HCT116 (cell line): ENCODE results near the gene NACC1. TPM values are rescaled to one million over a fixed set of nuclear protein-coding genes. Genes with fewer than 3 reads are reported as not detected.

Experiments
- ATAC-seq: fragments of 200-7000 bp; cut with Tn5 transposase; 2 replicates; pipeline ENCODE4 v1.9.1; 2020; ENCODE audit warnings: mild to moderate bottlenecking, moderate library complexity
- BruUV-seq: library from RNA; stranded (reverse); fragments of 400-500 nt; replicated peaks from 2 replicates; lab custom pipeline; 2021; lab: Mats Ljungman, UMichigan
- CTCF ChIA-PET: fragments of 300-600 bp; sonication (Branson Sonifier 250); formaldehyde crosslinking; loops from one replicate; lab custom pipeline; 2021; ENCODE audit warnings: antibody characterized with exemption; lab: Charles Lee
- POLR2A ChIA-PET: fragments of 300-600, 350-600 bp; sonication (Branson Sonifier 250); formaldehyde crosslinking; loops from one replicate; lab custom pipeline; 2021; ENCODE audit warnings: antibody characterized with exemption; lab: Charles Lee
- RAD21 ChIA-PET, 2 experiments: fragments of 300-600 bp; sonication (Branson Sonifier 250); formaldehyde crosslinking; loops; one replicate each; lab custom pipeline; 2023; ENCODE audit warnings: low total read pairs in 2 of 2; ENCODE audit not compliant: uncharacterized antibody in 2 of 2, unreplicated experiment in 2 of 2, low non-redundant PET in 1 of 2; lab: Charles Lee
- DNase-seq: peaks from one replicate; pipeline ENCODE4 v3.0.0-alpha.2; 2010; ENCODE audit warnings: low read depth, low spot score
- H2AFZ ChIP-seq: fragments of 200-600 bp; shearing (Covaris generic), sonication (generic); 2 replicates; pipeline ENCODE4 v1.6.1; 2017; ENCODE audit warnings: low read depth, mixed run types, mixed read lengths, antibody characterized with exemption, low read length; ENCODE audit not compliant: poor library complexity, severe bottlenecking
- H3K27ac ChIP-seq: 2 replicates; pipeline ENCODE4 v1.5.1; 2012; ENCODE audit warnings: low read depth, low read length
- H3K27me3 ChIP-seq: fragments of 200-600 bp; sonication (generic); 2 replicates; pipeline ENCODE4 v1.6.1; 2016; ENCODE audit warnings: mixed run types, low read length, mixed read lengths; ENCODE audit not compliant: insufficient read depth
- H3K36me3 ChIP-seq, 2 experiments: fragments of 200-500 bp in 1 of 2; fragments of 200-600 bp in 1 of 2; sonication (Bioruptor generic) in 1 of 2; sonication (generic) in 1 of 2; 2 replicates each; pipeline versions ENCODE4 v1.5.1 to v1.6.1; 2014 to 2016; ENCODE audit warnings: low read length in 2 of 2, inconsistent platforms in 1 of 2, mixed read lengths in 1 of 2, mixed run types in 1 of 2; ENCODE audit not compliant: insufficient read depth in 2 of 2, control insufficient read depth in 1 of 2
- H3K4me1 ChIP-seq, 2 experiments: fragments of 200-600 bp in 1 of 2; sonication (generic) in 1 of 2; 2 replicates each; pipeline versions ENCODE4 v1.5.1 to v1.6.1; 2012 to 2017; ENCODE audit warnings: low read length in 2 of 2, inconsistent platforms in 1 of 2, mild to moderate bottlenecking in 1 of 2, mixed read lengths in 1 of 2, mixed run types in 1 of 2, moderate library complexity in 1 of 2; ENCODE audit not compliant: insufficient read depth in 2 of 2, control insufficient read depth in 1 of 2
- H3K4me2 ChIP-seq: fragments of 200-600 bp; sonication (generic); 2 replicates; pipeline ENCODE4 v1.6.1; 2017; ENCODE audit warnings: mixed run types, low read length, mixed read lengths
- H3K4me3 ChIP-seq, 2 experiments: fragments of 200-600 bp in 1 of 2; sonication (generic) in 1 of 2; replicated peaks in 1 of 2; 2 replicates each; pipeline ENCODE4 v1.5.1; 2011 to 2016; ENCODE audit warnings: low read length in 2 of 2, control low read depth in 1 of 2, low read depth in 1 of 2, mild to moderate bottlenecking in 1 of 2, mixed read lengths in 1 of 2, mixed run types in 1 of 2
- H3K79me2 ChIP-seq: fragments of 200-600 bp; sonication (generic); 2 replicates; pipeline ENCODE4 v1.6.1; 2017; ENCODE audit warnings: mild to moderate bottlenecking, mixed run types, low read length, moderate library complexity, mixed read lengths; ENCODE audit not compliant: insufficient read depth
- H3K9ac ChIP-seq: fragments of 200-600 bp; sonication (generic); 2 replicates; pipeline ENCODE4 v1.6.1; 2016; ENCODE audit warnings: low read length, mixed read lengths
- H3K9me2 ChIP-seq: fragments of 200-600 bp; sonication (generic), shearing (Covaris generic); 2 replicates; pipeline ENCODE4 v1.6.1; 2017; ENCODE audit warnings: mixed run types, mild to moderate bottlenecking, moderate library complexity; ENCODE audit not compliant: insufficient read depth
- H3K9me3 ChIP-seq, 2 experiments: fragments of 200-500 bp in 1 of 2; fragments of 200-600 bp in 1 of 2; sonication (Bioruptor generic) in 1 of 2; sonication (generic) in 1 of 2; 2 replicates each; pipeline ENCODE4 v1.6.1; 2014 to 2017; ENCODE audit warnings: low read length in 2 of 2, mixed read lengths in 2 of 2, inconsistent platforms in 1 of 2, low read depth in 1 of 2, mild to moderate bottlenecking in 1 of 2, mixed run types in 1 of 2, moderate library complexity in 1 of 2; ENCODE audit not compliant: control insufficient read depth in 1 of 2, insufficient read depth in 1 of 2
- H4K20me1 ChIP-seq: fragments of 200-600 bp; sonication (generic), shearing (Covaris generic); 2 replicates; pipeline ENCODE4 v1.6.1; 2017; ENCODE audit warnings: mixed run types, mild to moderate bottlenecking, moderate library complexity; ENCODE audit not compliant: insufficient read depth
- CBX3 ChIP-seq: IDR thresholded peaks from 2 replicates; pipeline ENCODE4 v1.6.1; 2012; ENCODE audit warnings: low read depth
- CEBPB ChIP-seq: IDR thresholded peaks from 2 replicates; pipeline ENCODE4 v1.6.1; 2012; ENCODE audit warnings: low read depth
- EGR1 ChIP-seq: IDR thresholded peaks from 2 replicates; pipeline ENCODE4 v1.6.1; 2012; ENCODE audit warnings: low read depth
- ELF1 ChIP-seq: IDR thresholded peaks from 2 replicates; pipeline ENCODE4 v1.6.1; 2012; ENCODE audit warnings: low read depth, borderline replicate concordance
- FOSL1 ChIP-seq: IDR thresholded peaks from 2 replicates; pipeline ENCODE4 v1.6.1; 2012; ENCODE audit warnings: low read depth
- JUND ChIP-seq: IDR thresholded peaks from 2 replicates; pipeline ENCODE4 v1.6.1; 2012
- POLR2AphosphoS5 ChIP-seq: IDR thresholded peaks from 2 replicates; pipeline ENCODE4 v1.6.1; 2011; ENCODE audit warnings: mild to moderate bottlenecking, low read depth, low read length, moderate library complexity
- RAD21 ChIP-seq: IDR thresholded peaks from 2 replicates; pipeline ENCODE4 v1.6.1; 2012; ENCODE audit warnings: low read depth, mild to moderate bottlenecking
- SP1 ChIP-seq: IDR thresholded peaks from 2 replicates; pipeline ENCODE4 v1.6.1; 2012; ENCODE audit warnings: low read depth
- TCF7L2 ChIP-seq: IDR thresholded peaks from 2 replicates; pipeline ENCODE4 v1.7.0; 2011; ENCODE audit warnings: borderline replicate concordance, inconsistent platforms; ENCODE audit not compliant: insufficient read depth, insufficient read length; ENCODE audit errors: extremely low read depth
- YY1 ChIP-seq: IDR thresholded peaks from 2 replicates; pipeline ENCODE4 v1.6.1; 2011; ENCODE audit warnings: low read length, low read depth, moderate library complexity, mild to moderate bottlenecking; ENCODE audit not compliant: insufficient replicate concordance; ENCODE audit errors: extremely low read depth
- ZFX ChIP-seq: fragments of 450-650 bp; IDR thresholded peaks from 2 replicates; pipeline ENCODE4 v1.6.1; 2017
- intact Hi-C: fragments of 100-400 bp; cut with micrococcal nuclease; formaldehyde crosslinking; loops from 2 replicates; pipeline ENCODE4 v1.10.0; 2022
- total RNA-seq: library from RNA; stranded (reverse); gene quantifications from one replicate; pipeline ENCODE4 v1.2.1, GENCODE V29; 2021; ENCODE audit not compliant: unreplicated experiment
- TF ChIP-seq, protein P1 (sequence below): IDR thresholded peaks from 2 replicates; pipeline ENCODE4 v1.6.1; 2012; ENCODE audit warnings: low read depth
- TF ChIP-seq, protein P2 (sequence below): IDR thresholded peaks from 2 replicates; pipeline ENCODE4 v1.6.1; 2011; ENCODE audit warnings: mild to moderate bottlenecking, low read length, moderate library complexity; ENCODE audit not compliant: insufficient replicate concordance; ENCODE audit errors: extremely low read depth

The NACC1 gene
- total RNA-seq, 1 experiment from 2014 or later: 181 TPM

DNA sequence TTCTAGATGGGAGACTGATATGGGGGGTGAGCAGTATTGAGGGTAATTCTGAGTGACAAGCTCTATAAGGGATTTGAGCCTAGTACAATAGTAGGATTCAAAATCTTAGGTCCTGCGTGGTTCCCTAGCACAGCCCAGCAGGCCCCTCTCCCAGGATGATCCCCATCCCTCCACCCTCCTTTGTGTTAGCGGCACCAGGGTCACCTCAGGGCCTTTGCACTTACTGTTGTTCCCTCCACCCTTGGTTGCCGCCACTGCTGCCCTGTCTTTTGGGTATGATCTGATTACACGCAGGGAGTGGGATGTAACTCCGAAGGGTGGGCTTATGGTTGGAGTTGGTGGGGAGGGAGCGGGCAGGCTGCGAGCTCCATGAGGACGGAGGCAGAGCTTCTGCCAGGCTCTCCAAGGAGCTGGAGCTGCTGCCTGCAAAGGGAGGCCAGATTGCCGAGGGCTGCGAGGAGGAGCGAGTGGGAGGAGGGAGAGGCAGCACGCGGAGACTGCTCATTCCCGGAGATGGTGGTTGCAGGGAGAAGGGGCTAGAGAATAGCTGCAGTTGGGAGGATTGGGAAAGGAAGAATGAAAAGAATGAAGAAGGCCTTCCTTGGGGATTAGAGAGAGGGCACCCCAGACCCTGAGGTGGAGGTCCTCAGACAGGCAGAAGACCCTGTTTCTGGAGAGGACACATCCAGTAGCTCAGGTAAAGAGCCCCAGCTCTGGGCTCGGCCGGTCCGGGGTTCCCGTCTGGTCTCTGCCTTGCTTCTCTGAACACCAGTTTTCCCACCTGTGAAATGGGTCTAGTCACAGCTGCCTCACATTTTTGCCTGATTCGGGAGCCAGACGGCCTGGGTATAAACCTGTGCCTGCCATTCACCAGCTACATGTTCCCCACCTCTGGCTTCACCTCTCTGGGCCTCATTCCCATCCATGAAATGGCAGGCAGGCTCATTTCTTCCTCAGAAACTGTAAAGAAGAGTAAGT, 5.2 kb downstream of the NACC1 start:
- ChIA-PET RAD21 (no interaction called here), POLR2A (no interaction called here), CTCF (no interaction called here)
- ATAC-seq (no peak), DNase-seq (no peak)
- peaks cover 100% of the 10 kb centered on the region for H3K79me2 ChIP-seq
- H3K9ac ChIP-seq: no peak overlapping the region
- intact Hi-C loops: no loop called here
- no peak overlapping the region for H2AFZ ChIP-seq
- H3K27ac ChIP-seq: no peak overlapping the region
- no peaks in the 10 kb centered on the region for H3K9me3 ChIP-seq
- H3K4me3 ChIP-seq: no peak overlapping the region
- peaks cover 24% of the 10 kb centered on the region; the same call in 1 of the 2 replicates for H4K20me1 ChIP-seq
- no peaks in the 10 kb centered on the region for H3K27me3 ChIP-seq
- no peaks in the 10 kb centered on the region for H3K9me2 ChIP-seq
- peaks cover 9 to 31% of the 10 kb centered on the region in 2 experiments; a peak in 3 of 4 replicates for H3K36me3 ChIP-seq
- BruUV-seq: no TSS peak
- no peak overlapping the region for H3K4me2 ChIP-seq
- peaks cover 12 to 44% of the 10 kb centered on the region in 2 experiments; a peak in 3 of 4 replicates for H3K4me1 ChIP-seq
- no peak for TF ChIP-seq FOSL1
- no peak for TF ChIP-seq SP1
- no peak for TF ChIP-seq CBX3
- no peak for TF ChIP-seq ZFX
- TF ChIP-seq TCF7L2: no peak
- TF ChIP-seq EGR1: no peak
- TF ChIP-seq, protein P1, sequence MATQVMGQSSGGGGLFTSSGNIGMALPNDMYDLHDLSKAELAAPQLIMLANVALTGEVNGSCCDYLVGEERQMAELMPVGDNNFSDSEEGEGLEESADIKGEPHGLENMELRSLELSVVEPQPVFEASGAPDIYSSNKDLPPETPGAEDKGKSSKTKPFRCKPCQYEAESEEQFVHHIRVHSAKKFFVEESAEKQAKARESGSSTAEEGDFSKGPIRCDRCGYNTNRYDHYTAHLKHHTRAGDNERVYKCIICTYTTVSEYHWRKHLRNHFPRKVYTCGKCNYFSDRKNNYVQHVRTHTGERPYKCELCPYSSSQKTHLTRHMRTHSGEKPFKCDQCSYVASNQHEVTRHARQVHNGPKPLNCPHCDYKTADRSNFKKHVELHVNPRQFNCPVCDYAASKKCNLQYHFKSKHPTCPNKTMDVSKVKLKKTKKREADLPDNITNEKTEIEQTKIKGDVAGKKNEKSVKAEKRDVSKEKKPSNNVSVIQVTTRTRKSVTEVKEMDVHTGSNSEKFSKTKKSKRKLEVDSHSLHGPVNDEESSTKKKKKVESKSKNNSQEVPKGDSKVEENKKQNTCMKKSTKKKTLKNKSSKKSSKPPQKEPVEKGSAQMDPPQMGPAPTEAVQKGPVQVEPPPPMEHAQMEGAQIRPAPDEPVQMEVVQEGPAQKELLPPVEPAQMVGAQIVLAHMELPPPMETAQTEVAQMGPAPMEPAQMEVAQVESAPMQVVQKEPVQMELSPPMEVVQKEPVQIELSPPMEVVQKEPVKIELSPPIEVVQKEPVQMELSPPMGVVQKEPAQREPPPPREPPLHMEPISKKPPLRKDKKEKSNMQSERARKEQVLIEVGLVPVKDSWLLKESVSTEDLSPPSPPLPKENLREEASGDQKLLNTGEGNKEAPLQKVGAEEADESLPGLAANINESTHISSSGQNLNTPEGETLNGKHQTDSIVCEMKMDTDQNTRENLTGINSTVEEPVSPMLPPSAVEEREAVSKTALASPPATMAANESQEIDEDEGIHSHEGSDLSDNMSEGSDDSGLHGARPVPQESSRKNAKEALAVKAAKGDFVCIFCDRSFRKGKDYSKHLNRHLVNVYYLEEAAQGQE: no peak
- no peak for TF ChIP-seq ELF1
- TF ChIP-seq YY1: no peak
- TF ChIP-seq, protein P2, sequence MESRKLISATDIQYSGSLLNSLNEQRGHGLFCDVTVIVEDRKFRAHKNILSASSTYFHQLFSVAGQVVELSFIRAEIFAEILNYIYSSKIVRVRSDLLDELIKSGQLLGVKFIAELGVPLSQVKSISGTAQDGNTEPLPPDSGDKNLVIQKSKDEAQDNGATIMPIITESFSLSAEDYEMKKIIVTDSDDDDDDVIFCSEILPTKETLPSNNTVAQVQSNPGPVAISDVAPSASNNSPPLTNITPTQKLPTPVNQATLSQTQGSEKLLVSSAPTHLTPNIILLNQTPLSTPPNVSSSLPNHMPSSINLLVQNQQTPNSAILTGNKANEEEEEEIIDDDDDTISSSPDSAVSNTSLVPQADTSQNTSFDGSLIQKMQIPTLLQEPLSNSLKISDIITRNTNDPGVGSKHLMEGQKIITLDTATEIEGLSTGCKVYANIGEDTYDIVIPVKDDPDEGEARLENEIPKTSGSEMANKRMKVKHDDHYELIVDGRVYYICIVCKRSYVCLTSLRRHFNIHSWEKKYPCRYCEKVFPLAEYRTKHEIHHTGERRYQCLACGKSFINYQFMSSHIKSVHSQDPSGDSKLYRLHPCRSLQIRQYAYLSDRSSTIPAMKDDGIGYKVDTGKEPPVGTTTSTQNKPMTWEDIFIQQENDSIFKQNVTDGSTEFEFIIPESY: no peak
- no peak for TF ChIP-seq RAD21
- no peak for TF ChIP-seq CEBPB
- TF ChIP-seq POLR2AphosphoS5: no peak
- no peak for TF ChIP-seq JUND
